NOMO-1 treated with dmso at 0.1 percent for 144 hours (cell line): Measurements from ENCODE around the gene GMDS.
A peak's percentile ranks its signal among the peaks of the same experiment; 100 is the strongest.

Source experiments
- DNase-seq: peaks from one replicate; lab custom pipeline; 2025; ENCODE audit not compliant: unreplicated experiment; lab: John Stamatoyannopoulos, UW

The GMDS gene

GRCh38 chr6:1952740-1953360 lies 292.6 kb downstream of the GMDS start:
- DNase-seq, result no peak

- no peak for DNase-seq
These were observed 294.8 kb downstream of the GMDS start for GRCh38 chr6:1950631-1951030.

GRCh38 chr6:1949538-1949937 lies 295.9 kb downstream of the GMDS start:
- peak; percentile 48 for DNase-seq

GRCh38 chr6:1947922-1948321 lies 297.5 kb downstream of the GMDS start:
- no peak for DNase-seq

GRCh38 chr6:1946583-1946982 lies 298.8 kb downstream of the GMDS start:
- DNase-seq, result no peak

- no peak for DNase-seq
These were observed 300.1 kb downstream of the GMDS start for GRCh38 chr6:1945235-1945832.

GRCh38 chr6:1942834-1943233 lies 302.6 kb downstream of the GMDS start:
- no peak for DNase-seq

- DNase-seq, result no peak
These were observed 303.9 kb downstream of the GMDS start for GRCh38 chr6:1941534-1941933.

- no peak for DNase-seq
These were observed 305.0 kb downstream of the GMDS start for GRCh38 chr6:1940381-1940780.

GRCh38 chr6:1933292-1933691 lies 312.1 kb downstream of the GMDS start:
- DNase-seq, result no peak

- no peak for DNase-seq
These were observed 313.6 kb downstream of the GMDS start for GRCh38 chr6:1931817-1932216.

- no peak for DNase-seq
These were observed 315.0 kb downstream of the GMDS start for GRCh38 chr6:1930356-1930755.

- DNase-seq, result no peak
These were observed 315.5 kb downstream of the GMDS start for GRCh38 chr6:1929931-1930330.

GRCh38 chr6:1925743-1926430 lies 319.5 kb downstream of the GMDS start:
- DNase-seq, result no peak

GRCh38 chr6:1923449-1923848 lies 322.0 kb downstream of the GMDS start:
- DNase-seq, result no peak

- no peak for DNase-seq
These were observed 327.6 kb downstream of the GMDS start for GRCh38 chr6:1917626-1918371.

GRCh38 chr6:1916334-1917070 lies 328.9 kb downstream of the GMDS start:
- no peak for DNase-seq

- DNase-seq, result no peak
These were observed 330.2 kb downstream of the GMDS start for GRCh38 chr6:1915226-1915625.

- DNase-seq, result no peak
These were observed 331.8 kb downstream of the GMDS start for GRCh38 chr6:1913577-1913976.

- no peak for DNase-seq
These were observed 332.7 kb downstream of the GMDS start for GRCh38 chr6:1912731-1913130.

- DNase-seq, result peak; percentile 40
These were observed 333.9 kb downstream of the GMDS start for GRCh38 chr6:1911474-1911873.
